Measurements from ENCODE around the gene FIS1. TPM values are rescaled to one million over a fixed set of nuclear protein-coding genes. Genes with fewer than 3 reads are reported as not detected.
"Not testable (repeated sequence)": the region's sequence is repeated elsewhere in the genome, so short reads cannot be mapped to it uniquely, and the experiment has no call there.

FIS1 gene
- polyA plus RNA-seq, 3 donors: 148 to 176 (median 150) TPM

DNA sequence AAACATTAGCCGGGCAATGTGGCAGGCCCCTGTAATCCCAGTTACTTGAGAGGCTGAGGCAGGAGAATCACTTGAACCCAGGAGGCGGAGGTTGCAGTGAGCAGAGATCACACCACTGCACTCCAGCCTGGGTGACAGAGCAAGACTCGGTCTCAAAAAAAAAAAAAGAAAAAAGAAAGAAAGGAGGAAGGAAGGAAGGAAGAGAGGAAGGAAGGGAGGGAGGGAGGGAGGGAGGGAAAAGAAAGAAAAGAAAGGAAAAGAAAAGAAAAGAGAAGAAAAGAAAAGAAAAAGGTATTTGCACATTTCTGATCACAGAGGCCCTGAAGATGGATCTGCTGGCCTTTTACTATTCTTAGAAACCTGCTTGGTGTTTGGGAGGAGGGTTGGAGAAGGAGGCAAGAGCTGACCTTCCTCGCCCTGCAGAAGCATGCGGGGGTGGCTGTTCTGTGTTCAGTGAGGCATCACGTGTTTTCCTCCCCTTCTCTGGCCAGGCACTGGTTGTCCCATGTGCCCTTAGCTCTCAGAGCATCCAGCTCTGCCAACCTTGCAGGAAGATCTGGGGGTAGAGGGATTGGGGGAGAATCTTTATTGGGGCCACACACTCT lies 19.3 kb upstream of the FIS1 start:
- not testable (repeated sequence) for DNase-seq (ENCODE audit: low read depth in 3 of 3, low spot score in 2 of 3)

DNA sequence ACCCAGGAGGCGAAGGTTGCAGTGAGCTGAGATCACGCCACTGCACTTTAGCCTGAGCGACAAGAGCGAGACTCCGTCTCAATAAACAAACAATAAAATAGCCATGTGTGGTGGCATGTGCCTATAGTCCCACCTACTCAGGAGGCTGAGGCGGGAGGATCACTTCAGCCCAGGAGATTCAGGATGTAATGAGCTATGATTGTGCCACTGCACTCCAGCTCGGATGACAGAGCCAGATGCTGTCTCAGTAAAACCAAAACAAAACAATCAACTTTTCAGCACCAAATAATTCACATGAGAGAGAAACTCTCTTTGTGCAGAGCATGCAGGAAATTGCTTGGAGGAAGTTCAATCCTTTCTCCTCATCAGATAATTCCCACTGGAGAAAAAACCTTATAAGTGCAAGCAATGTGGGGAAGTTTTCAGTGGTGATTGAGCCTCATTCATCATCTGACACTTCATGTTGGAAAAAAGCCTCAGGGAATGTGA lies 13.4 kb upstream of the FIS1 start:
- DNase-seq (ENCODE audit: low read depth in 3 of 3, low spot score in 2 of 3): no peak

DNA sequence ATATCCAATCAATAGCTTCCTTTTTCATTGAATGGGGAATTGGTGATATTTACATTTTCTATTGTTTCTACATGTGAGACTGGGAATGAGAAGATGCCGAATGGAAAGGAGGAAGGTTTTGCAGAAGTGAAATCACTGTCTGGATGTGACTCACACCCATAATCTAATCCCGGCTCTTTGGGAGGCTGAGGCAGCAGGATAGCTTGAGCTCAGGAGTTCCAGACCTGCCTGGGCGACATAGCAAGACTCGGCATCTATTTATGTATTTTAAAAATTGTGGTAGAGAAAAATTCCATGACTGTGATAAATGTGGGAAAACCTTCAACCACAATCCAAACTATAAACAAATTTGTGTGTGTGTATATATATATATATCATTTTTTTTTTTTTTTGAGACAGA lies 10.9 kb upstream of the FIS1 start:
- DNase-seq (ENCODE audit: low read depth in 3 of 3, low spot score in 2 of 3): no peak

DNA sequence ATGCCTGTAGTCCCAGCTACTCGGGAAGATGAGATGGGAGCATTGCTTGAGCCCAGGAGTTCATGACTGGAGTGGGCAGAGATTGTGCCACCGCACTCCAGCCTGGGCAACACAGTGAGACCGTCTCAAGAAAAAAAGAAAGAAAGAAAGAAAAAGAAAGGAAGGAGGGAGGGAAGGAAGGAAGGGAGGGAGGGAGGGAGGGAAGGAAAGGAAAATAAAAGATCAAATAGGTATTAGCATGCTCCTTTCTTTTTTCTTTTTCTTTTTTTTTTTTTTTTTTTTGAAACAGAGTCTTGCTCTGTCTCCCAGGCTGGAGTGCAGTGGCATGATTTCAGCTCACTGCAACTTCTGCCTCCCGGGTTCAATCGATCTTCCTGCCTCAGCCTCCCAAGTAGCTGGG lies 8.3 kb upstream of the FIS1 start:
- DNase-seq (ENCODE audit: low read depth in 3 of 3, low spot score in 2 of 3): not testable (repeated sequence)

DNA sequence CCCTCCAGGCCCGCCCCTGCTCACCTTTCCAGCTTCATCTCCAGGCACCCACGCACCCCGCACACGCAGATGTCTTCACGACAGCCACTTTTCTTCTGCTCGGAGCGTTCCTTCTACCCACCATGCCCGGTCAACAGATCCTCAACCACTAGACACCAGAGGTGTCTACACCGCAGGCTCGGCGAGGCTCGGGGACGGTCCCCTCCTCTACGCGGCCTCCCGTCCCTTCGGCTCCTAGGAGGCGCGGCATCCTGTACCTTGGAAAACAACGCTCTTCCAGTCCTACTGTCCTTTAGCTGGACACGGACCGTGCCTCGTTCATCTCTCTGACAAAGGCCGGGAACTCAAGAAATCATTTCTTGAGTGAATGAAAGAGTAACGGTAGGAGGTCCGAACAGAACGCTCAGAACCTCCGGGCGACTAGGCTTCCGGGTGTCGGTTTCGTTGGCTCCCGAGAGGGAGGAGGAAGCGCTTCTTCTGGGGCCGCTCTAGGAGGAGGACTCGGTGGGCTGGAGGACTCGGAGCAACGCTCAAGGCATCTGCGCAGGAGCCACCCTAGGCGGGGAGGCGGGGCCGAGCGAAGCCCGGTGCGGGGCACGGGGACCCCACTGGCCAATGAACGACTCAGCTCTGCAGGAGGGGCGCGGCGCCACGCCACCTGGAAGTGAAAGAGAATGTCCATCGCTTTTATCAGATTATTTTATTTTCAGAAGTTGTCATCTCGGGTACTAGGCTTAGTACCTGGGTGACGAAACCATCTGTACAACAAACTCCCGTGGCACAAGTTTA lies 7.2 kb upstream of the FIS1 start:
- peak; percentile 91 to 99 (median 95) for DNase-seq (ENCODE audit: low read depth in 3 of 3, low spot score in 2 of 3)

DNA sequence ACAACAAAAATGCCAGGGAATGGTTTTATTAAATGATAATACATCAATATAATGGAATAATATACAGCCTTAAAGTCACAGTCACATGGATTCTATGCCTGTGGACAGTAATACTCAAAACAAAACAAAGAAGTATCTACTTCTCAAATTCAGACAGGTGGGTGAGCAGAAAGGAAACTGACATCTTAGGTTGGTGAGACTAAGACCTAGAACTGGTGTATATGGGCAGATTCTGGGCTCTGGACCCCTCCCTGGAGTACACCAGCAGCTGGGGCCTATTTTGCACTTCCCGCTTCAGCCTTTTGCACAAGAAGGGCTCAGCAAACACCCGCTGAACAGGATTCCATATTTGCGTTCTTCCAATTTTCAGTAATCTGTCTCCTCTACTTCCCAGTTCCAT lies 5.4 kb upstream of the FIS1 start:
- no peak for DNase-seq (ENCODE audit: low read depth in 3 of 3, low spot score in 2 of 3)

DNA sequence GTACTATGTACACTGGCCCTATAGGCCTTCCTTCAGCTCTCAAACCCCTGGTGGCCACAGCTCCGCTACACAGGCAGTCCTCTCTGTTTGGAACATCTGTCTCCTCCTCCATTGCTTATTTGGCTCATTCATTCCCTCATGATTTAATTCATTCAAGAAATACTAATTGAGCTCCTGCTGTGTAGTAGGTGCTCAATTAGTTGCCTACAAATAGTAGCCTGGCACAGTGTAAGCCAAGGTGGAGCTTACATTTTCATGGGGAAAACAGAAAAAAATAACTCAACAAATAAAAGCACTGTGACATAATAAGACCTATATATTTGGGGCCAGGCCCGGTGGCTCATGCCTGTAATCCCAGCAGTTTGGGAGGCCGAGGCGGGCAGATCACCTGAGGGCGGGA lies 3.4 kb upstream of the FIS1 start:
- no peak for DNase-seq (ENCODE audit: low read depth in 3 of 3, low spot score in 2 of 3)

DNA sequence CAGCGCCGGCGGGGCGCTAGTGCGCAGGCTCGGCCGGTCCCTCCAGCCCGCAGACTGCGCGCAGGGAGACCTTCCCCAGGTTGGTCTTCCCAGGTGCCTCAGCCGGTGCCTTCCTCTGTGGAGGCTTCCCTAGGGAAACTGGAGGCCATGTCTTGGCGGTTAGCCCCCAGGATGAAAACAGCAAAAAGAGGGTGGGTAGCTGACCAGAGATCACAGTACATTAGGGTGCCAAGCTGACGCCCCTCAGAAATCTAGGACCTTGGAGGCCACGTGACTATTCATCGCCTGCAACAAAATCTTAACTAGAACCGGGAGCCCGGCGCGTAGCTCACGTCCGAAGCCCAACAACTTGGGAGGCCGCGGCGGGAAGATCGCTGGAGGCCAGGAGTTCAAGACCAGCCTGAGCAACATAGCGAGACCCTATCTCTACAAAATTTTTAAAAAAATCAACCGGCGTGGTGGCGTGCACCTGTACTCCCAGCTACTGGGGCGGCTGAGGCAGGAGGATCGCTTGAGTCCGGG lies 327 bp upstream of the FIS1 start:
- no peak for DNase-seq (ENCODE audit: low read depth in 3 of 3, low spot score in 2 of 3)

DNA sequence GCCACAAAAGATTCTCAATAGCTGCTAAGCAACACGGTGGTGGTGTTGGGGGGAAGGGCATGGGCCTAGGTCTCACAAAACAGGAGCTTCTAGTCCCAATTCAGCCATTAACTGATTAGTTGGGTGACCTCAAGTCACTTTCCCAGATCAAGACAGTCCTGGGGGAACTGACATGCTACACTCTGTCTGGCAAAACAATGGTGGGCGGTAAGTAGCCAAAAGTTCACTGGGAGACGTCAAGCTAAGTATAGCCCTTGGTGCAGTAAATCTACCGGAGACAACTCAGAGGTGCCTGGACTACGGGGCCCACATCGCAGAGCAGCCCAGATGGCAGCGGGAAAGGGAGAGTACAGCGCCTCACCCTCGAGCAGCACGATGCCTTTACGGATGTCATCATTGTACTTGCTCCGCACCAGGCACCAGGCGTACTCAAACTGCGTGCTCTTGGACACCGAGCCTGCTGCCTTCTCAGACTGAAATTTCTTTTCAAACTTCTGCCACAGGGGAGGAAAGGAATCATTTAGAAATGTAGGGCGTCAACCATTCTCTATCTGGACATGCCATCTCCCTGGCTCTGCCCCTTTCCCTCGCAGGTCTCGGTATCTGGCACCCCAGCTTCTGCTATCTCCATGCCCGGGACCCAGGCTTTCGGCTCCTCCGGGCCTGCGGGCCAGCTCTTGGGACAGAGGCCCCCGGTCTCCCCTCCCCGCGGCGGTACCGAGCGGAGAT lies 1.1 kb downstream of the FIS1 start:
- no peak for DNase-seq (ENCODE audit: low read depth in 3 of 3, low spot score in 2 of 3)

DNA sequence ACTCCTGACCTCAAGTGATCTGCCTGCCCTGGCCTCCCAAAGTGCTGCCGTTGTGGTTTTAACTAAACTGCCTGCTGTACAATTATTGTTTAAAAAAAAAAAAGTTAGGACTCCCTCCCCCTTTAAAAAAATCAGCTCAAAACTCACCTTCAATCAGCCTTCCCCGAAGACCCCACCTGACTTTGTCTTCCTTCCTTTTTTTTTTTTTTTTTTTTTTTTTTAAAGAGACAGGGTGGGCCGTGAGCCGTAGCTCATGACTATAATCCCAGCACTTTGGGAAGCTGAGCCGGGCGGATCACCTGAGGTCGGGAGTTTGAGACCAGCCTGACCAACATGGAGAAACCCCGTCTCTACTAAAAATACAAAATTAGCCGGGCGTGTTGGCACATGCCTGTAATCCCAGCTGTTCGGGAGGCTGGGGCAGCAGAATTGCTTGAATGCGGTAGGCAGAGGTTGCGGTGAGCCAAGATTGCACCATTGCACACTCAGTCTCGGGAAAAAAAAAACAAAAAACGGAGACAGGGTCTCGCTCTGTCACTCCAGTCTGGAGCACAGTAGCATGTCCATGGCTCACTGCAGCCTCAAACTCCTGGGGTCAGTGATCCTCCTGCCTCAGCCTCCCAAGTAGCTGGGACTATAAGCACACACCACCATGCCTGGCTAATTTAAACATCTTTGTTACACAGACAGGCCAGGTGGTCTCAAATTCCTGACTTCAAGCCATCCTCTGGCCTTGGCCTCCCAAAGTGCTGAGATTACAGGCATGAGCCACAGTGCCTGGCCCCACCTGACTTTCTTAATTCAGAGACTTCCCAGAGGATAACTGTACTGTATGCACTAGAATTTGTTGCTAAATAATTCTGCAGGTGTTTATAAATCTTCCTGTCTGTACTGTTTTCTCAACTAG lies 3.2 kb downstream of the FIS1 start:
- no peak for DNase-seq (ENCODE audit: low read depth in 3 of 3, low spot score in 2 of 3)

DNA sequence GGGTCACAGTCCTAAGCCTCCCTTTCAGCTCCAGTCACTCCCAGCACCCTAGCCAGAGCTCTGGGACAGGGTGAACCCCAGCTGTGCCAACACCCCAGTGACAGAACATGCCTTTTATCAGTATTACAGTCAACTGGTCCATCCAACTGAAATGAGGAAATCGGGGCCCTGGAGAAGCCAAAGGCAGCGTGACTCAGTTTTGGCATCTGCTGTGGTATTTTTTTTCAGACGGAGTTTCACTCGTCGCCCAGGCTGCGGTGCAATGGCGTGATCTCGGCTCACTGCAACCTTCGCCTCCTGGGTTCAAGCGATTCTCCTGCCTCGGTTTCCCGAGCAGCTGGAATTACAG lies 3.9 kb downstream of the FIS1 start:
- no peak for DNase-seq (ENCODE audit: low read depth in 3 of 3, low spot score in 2 of 3)

DNA sequence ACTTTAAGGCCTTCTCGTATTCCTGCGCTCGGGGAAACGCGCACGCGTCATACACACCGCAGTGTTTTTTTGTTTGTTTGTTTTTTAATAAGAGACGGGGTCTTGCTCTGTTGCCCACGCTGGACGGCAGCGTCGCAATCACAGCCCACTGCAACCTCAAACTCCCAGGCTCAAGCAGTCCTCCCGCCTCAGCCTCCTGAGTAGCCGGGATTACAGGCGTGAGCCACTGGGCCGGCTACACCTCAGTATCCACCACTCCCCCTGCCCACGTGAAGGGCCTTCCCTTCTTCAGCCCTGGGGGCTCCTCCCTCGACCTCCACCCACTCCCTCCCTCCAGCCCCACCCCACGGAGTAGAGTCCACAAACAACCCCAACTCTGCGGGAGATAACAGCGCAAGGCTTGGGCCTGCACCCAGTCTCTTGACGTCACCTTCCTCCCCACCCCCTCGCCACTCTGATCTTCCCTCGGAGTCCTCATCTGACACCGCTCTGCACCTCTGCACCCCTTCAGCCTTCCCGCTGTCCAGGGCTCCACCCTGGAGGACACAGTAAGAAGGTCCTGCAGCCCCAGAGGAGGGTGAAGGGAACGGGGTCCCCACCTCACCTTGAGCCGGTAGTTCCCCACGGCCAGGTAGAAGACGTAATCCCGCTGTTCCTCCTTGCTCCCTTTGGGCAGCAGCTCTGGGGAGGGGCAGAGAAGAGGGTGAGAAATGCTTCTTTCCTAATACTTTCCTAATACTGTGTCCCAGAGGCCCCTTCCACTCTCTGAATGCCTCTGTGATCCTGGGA lies 4.5 kb downstream of the FIS1 start:
- no peak for DNase-seq (ENCODE audit: low read depth in 3 of 3, low spot score in 2 of 3)

DNA sequence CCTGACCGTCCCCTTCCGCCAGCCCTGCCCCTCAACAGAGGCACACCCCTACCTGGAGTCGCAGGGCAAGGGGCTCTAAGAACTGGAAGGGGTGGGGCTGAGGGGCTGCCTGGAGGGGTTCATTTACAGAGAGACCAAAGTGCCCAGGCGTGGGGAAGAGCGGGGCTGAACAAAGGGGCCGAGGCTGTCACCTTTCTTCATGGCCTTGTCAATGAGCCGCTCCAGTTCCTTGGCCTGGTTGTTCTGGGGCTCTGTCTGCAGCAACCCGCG lies 5.0 kb downstream of the FIS1 start:
- DNase-seq (ENCODE audit: low read depth in 3 of 3, low spot score in 2 of 3): no peak

DNA sequence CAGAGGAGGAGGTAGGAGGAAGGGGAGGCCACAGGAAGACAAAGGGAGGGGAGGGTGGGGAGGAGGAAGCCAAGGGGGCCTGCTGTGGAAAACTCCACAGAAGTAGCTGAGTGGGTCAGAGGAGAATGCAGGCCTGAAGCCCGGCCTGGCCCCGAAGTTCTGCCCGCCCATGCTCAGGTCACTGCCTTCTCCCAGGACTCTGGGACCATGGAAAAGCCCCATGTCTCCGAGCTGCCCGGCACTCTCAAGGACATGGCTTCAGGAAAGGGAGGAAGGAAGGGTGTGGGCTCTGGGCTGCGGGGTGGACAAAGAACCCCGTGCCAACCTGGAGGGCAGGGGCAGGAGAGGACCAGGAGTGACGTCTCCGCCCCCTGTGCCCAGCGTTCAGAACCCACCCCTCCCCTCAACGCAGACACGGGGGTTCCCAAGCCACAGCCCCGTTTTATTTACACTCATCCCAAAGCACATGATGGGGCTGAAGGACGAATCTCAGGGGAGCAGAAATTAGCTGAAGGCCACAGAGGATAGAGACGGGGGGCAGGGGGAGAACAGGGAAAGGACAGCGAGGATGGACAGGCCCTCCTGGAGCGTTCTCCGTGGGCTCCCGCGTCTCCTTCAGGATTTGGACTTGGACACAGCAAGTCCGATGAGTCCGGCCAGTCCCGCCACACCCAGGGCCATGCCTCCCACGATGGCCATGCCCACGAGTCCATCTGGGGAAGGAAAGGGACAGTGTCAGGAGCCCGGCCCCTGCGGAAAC lies 5.5 kb downstream of the FIS1 start:
- DNase-seq (ENCODE audit: low read depth in 3 of 3, low spot score in 2 of 3): no peak

DNA sequence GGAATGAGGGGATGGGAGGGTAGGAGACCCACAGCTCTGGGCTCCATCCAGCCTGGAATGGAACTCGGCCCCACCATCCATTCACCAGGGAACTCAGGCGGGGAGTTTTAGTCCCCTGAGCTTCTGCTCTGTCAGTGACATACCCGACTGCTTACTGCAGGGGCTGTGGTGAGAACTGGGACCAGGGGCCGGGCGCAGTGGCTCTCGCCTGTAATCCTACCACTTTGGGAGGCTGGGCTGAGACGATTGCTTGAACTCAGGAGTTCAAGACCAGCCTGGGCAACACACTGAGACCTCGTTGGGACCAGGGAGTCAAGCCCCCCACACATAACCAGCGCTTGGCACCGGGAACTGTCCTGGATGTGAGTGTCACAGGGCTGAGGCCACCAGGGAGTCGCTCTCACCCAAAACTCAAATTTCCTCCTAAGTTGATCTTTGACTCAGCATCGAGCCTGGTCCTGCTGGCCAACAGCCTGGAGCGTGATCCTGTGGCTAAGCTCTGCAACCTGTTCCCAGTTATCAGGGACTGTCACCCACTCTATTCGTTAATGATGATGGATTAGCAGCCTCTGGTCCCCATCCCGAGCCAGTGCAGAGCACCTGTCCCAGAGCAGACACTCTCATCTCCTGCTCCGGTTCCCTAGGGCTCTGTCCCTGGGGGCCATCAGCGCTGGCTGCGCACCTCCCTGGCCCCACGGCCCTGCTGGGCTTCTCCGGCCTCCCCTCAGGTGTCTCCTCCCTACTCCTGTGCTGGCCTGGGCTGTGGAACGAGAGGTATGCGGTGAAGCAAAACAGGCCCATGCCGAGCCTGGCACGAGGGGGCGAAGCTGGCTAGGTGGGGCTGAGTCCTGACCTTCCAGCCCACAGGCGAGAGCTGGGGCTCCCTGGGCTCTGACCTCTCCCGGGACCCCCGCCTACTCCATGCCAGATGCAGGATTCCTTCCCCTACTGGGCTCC lies 6.4 kb downstream of the FIS1 start:
- no peak for DNase-seq (ENCODE audit: low read depth in 3 of 3, low spot score in 2 of 3)

DNA sequence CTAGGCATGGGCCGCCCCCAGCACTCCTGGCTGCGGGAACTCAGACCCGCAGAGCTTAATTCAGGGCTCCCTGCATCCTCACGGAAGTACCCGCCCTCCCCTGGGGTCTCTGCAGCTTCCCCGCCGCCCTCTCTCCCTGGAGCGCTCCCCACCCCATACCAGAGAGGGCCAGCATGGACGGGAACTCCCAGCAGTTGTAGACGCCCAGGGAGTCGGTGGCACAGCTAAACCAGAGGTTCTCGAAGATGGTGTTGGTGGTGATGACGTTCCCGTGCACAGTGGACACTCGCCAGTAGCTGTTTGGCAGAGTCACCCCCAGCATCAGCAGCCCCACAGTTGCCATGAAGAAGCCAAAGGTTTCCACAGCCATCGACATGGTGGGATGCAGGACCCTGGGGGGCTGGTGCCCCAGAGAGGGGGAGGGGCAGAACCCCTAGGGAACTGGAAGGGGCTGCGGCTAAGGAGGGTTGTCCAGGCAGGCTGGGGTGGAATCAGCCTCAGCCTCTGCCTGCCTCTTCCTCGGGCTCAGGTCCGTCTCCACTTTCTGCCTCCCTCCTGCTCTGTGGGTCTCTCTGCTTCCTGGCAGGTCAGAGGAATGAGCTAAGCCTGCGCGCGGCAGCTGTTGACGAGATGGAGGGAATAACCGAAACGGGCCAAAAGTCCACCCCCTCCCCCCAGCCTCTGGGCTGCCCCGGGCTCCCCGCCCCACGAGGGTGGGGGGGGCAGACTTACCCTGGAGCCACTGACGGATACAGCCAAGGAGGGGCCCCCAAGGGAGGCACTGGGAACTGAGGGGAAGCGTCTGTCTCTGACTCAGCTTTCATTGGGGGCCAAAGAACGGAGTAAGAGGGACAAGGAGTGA lies 7.4 kb downstream of the FIS1 start, which contains the start of gene CLDN15:
Gene CLDN15, minus strand, starts transcription at position 597 of the 862 bp plus-strand sequence. Its CDS starts 221 bp downstream, at position 376.
- DNase-seq (ENCODE audit: low read depth in 3 of 3, low spot score in 2 of 3): no peak

DNA sequence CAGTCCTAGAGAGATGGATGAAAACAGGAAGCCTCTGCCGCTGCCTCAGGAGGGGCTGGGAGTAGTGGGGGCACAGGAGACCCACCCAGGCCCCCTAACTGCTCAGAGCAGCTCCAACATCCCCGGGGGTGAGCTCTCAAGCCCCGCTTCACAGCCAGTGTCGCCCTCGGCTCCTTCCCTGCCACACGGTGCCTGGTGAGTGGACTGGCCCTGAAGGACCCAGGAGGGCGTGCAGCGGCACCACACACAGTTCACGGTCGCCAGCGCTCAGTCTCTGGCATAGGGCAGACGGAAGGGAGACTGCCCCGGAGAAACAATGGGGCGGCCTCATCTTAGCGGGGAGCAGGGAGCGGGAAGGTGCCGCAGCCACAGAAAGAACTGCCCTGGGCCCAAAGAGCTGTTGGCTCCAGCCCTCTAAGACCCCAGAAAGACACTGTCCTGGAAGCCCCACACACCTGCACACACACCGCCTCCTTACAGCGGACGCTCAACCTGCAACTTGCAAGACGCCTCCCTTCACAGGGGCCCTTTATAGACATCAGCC lies 8.5 kb downstream of the FIS1 start:
- no peak for DNase-seq (ENCODE audit: low read depth in 3 of 3, low spot score in 2 of 3)
